Stimulated activated CD4-positive, alpha-beta T cell treated with anti-CD3 and anti-CD28 coated beads, TNF-alpha, amount 100 ng/mL, for 1 hour (primary cell): Measurements from ENCODE around the gene ZMYND8.
"Not testable (repeated sequence)": the region's sequence is repeated elsewhere in the genome, so short reads cannot be mapped to it uniquely, and the experiment has no call there.

Experiments used
- DNase-seq, 3 donors: peaks; one replicate each; pipeline ENCODE4 v3.0.0-alpha.2; 2020; ENCODE audit warnings: low read depth in 3 of 3, low spot score in 1 of 3

ZMYND8 gene

DNA sequence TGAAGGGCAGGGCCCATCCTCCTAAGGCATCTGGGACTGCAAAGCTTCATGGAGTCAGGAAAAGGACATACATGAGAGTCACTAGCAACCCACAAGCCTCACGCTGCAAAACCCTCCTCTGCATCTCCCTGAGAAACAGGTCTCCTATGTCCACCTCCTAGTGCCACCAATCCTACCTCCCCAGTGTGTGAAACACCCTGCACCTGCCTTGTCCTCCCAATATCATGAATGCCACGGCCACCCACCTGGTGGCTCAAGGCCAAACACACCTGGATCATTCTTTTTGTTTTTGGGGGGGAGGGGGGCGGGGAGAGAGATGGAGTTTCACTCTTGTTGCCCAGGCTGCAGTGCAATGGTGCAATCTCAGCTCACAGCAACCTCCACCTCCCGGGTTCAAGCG is 90.5 kb downstream of the ZMYND8 start:
- DNase-seq, result no peak

DNA sequence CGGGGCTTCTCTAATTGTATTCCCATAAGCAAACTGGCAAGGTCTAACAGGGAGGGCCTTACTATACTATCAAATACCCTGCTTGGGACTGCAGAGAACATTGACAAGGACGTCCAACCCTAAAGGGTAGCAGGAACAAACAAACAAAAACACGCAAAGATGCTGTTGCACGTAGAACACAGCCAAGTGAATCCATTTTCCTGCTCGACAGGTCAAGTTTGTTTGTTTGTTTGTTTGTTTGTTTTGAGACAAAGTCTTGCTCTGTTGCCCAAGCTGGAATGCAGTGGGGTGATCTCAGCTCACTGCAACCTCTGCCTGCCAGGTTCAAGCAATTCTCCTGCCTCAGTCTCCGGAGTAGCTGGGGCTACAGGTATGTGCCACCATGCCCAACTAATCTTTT is 91.3 kb downstream of the ZMYND8 start:
- no peak for DNase-seq

DNA sequence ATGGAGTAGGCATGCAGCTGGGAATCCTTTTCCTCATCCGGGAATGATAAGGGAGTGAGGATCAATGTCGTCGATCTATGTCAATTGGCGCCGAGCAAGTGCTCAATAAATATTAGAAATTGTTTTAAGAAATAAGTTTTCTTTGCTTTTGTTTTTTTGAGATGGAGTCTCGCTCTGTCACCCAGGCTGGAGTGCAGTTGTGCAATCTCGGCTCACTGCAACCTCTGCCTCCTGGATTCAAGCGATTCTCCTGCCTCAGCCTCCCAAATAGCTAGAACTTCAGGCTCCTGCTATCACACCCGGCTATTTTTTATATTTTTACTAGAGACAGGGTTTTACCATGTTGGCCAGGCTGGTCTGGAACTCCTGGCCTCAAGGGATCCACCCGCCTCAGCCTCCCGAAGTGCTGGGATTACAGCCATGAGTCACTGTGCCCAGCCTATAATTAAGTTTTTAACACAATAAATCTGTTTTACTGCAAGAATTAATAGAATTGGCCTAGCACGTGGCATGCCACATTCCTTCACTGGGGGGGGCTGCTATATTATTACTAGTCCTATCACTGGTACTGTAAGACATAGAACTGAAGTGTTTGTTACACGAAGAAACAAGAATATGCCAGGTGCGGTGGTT is 92.2 kb downstream of the ZMYND8 start:
- DNase-seq, result not testable (repeated sequence)

DNA sequence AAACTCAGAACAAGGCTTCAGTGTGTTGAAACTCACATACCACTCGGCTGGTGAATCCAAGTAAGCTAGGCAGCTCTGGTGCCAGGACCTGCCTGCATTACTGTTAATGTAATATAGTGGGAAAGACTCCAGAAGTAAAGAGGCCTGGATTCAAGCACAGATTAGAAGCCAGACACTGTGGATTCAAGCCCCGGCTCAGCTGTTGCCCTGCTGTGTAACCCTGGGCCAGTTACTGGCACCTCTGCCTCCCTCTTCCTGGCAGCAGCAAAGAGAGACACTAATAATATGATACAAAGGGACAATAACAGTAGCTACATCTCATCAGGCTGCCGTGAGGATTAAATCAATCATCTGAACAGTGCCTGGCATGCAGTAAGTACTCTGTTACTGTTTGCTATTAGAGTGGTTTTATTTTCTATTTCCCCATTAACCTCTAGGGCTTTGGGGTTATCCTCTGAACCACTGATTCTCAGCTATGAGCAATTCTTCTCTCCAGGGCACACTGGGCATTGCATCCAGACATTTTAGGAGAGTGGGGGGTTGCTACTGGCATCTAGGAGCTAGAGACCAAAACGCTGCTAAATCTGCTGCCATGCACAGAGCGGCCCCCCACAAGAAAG is 92.9 kb downstream of the ZMYND8 start:
- DNase-seq, result no peak

- DNase-seq, result no peak
Measured at GRCh38 chr20:47263080-47263464, 93.4 kb downstream of the ZMYND8 start.

GRCh38 chr20:47262365-47263013 is 94.0 kb downstream of the ZMYND8 start:
- DNase-seq, result no peak

DNA sequence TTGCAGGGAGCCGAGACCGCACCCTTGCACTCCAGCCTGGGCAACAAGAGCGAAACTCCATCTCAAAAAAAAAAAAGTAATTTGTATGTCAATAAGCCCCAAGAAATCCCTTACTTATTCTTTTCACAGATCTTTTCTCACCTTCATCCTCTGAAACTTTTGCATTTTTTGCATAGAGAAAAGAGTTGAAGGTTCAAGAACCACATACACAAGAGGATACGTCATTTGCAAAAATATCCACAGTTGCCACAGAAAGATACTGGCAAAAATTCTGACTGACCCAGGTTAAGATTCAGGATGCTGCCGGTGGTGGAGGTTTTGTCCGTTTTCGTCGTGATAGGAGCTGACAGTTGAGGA is 94.5 kb downstream of the ZMYND8 start:
- DNase-seq, result no peak

GRCh38 chr20:47261161-47261774 is 95.2 kb downstream of the ZMYND8 start:
- not testable (repeated sequence) for DNase-seq

DNA sequence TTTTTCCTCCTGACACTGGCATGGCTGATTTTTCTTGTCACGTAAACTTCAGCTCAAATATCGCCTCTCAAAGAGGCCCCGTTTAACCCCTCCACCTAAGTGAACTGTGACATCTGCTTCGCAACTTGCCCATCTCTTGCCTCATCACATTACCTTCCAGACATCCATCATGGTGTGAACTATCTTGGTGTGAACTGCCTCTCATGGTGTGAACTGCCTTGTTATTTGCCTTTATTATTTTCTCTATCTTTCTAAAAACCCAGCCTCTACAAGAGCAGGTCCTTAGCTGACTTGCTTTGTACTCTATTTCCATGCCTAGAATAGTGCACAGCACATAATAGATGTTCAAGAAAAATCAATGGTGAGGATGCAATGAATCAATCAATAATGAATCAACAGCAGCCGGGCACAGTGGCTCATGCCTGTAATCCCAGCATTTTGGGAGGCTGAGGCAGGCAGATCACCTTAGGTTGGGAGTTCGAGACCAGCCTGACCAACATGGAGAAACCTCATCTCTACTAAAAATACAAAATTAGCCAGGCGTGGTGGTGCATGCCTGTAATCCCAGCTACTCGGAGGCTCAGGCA is 95.9 kb downstream of the ZMYND8 start:
- not testable (repeated sequence) for DNase-seq

DNA sequence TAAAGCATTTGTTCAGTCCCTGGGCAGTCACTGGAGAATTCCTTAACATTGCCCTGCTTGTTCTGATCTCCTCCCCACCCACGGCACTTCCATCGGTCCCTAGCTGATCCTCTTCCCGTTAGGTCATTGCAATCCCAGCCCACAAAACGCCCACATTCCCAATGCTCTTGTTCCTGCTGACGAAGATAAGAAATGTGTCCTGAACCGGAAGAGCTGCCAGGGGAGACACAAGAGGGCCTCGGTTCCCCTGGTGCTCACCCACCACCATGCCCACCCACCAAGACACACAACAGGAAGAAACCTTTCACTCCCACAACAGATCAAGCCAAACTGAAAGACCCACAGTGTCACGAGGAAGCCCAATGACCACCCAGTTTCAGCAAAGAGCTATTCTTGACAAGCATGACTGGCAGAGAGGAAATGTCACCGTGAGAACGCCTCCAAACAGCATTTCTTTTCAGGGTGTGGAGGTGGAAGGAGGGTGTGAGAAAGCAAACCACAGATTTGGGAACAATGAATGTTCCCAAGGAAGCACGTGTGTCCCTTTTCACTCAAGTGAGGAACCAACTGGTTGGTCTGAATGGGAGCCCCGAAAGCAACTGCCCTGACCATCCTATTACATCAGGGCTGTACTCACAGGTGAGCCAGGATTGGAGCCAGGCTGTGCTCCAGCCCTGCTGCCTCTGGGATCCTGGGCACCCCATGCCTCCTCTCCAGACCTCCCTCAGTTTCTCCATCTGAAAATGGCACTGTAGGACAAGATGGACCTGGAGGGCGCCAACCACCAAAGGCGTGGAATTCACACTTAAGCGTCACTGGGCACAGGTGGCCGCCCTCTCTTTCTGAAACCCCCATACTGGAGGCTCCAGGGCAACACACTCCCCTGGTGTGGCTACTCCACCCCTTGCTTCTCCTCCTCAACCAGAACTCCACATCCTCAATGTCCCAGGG is 97.5 kb downstream of the ZMYND8 start:
- DNase-seq, result no peak

DNA sequence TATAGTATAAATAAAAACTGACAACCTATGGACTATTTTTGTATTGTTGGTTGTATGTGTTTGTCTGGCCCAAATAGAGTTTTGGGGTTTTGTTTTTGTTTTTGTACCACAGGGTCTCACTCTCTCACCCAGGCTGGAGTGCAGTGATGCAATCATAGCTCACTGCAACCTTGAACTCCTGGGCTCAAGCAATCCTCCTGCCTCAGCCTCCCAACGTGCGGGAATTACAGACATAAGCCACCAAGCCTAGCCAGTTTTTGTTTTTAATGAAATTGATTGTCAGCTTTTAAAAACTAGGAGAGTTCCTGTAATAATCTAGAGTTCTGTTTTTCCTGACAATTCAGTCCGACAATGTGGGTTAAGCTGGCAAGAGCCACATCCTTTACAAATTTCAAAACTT is 98.7 kb downstream of the ZMYND8 start:
- DNase-seq, result no peak

DNA sequence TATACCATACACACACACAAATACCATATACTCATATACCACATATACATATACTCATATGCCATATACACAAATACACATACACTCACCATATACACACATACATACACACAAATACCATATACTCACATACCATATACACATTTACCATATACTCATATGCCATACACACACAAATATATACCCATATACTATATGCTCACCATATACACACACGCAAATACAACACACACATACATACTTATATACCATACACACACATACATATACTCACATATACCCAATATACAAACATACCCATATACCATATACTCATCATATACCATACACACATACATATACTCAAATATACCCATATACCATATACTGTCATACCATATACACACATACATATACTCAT is 99.2 kb downstream of the ZMYND8 start:
- DNase-seq, result no peak

- DNase-seq, result no peak
Measured at GRCh38 chr20:47256668-47257236, 99.7 kb downstream of the ZMYND8 start.

- DNase-seq, result no peak
Measured at GRCh38 chr20:47253872-47254271, 102.6 kb downstream of the ZMYND8 start.

GRCh38 chr20:47252879-47253307 is 103.6 kb downstream of the ZMYND8 start:
- no peak for DNase-seq

DNA sequence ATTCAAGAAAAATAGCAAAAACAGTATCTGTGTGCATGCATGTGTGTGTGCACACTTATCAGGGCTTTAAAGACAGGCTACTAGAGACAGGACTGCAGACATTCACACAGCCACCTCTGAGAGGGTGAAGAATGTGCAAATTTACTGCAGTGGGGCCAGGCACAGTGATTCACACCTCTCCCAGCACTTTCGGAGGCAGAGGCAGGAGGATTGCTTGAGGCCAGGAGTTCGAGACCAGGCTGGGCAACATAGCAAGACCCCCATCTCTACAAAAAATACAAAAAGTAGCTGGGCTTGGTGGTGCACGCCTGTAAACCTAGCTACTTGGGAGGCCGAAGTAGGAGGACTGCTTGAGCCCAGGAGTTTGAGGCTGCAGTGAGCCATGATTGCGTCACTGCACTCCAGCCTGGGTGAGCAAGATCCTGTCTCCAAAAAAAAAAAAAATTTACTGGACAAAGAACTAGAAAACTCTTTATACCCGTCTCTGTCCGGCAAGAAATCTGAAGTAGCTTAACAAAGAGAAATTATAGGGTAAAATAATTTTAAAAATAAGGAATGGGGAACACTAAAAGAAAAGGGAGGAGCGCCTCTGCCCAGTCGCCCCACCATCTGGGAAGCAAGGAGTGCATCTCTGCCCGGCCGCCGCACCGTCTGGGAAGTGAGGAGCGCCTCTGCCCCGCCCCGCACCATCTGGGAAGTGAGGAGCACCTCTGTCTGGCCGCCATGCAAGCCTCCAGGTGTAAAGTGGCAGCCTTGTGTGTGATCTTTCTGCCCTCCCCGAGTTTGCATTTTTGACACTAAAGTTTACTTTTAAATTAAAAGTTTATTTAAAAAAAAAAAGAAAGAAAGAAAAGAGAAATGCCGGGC is 105.1 kb downstream of the ZMYND8 start:
- DNase-seq, result no peak

GRCh38 chr20:47250360-47250759 is 106.1 kb downstream of the ZMYND8 start:
- DNase-seq, result no peak

GRCh38 chr20:47249913-47250312 is 106.6 kb downstream of the ZMYND8 start:
- DNase-seq, result no peak

DNA sequence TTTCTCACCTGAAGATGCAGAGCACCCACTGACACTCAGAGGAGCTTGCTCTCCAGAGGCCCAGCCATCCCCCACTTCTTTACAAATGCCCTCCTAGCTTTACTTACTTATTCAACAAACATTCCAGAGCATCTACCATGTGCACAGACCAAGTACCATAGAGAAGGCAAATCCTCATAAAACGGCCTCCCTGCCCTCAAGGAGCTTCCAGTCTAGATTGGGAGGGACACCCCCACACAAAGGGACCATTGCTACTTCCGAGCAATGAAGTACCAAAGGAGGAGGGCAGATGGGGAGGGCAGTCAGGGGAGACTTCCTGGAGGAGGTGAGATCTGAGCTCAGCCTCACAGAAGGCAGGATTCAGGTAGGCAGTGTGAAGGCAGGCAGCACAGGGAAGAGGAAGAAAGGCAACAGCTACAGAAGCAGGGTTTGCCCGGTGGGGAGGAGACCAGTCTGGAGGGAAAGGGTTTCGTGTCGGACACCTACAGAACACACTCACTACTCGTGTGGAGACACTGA is 108.0 kb downstream of the ZMYND8 start:
- DNase-seq, result no peak
